Measurements from ENCODE around the gene PIM2. TPM values are rescaled to one million over a fixed set of nuclear protein-coding genes. Genes with fewer than 3 reads are reported as not detected.

Gene PIM2
- total and polyA plus RNA-seq, 2 of the 4 experiments (the other 2 are of a cell fraction), result 7.3 to 9.4 TPM

DNA sequence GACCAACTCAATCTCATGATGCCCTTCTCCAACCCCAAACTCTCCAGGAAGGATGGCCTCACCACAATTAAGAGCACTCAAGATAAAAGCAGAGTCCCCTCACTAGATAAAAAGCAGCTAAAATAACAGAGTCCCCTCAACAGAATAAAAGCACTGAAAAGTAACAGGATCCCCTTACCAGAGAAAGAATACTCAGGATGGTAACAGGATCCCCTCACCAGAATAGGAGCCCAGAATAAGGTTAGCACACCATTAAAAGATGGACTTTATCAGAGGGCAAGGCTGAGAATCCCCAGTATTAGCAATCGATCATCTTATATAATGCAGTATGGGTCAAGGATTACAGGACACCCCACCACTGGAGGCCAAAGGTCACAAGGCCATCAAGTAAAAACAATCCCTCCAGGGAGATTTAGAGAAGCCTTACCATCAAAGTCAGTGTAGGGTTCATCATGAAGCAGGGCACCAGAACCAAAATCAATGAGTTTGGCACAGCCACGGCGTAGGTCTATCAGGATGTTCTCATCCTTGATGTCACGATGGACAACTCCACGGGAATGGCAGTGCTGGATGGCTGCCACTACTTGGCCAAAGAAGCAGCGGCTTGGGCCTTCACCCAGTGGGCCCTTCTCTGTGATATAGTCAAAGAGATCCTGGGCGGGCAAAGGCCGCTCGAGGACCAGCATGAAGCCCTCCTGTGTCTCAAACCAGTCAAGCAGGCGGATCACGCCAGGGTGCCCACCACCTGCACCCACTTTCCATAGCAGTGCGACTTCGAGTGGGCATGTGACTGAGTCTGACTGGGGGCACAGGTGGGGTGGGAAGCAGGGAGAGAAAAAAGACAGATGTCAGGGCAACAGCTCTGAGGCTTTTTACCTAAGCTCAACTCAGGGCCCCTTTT lies 4.0 kb downstream of the PIM2 start:
- no TSS peak for BruUV-seq (replicated peaks)
- Histone ChIP-seq H2BK120ac (ENCODE audit: low read depth, low read length) (no peak overlapping the region), H3K23ac (ENCODE audit: low read depth, low read length) (no peak overlapping the region), H3K9me1 (ENCODE audit: insufficient read depth, low read length) (0 out of 2 replicates have a peak, but pooled peaks cover 5% of the 10 kb centered on the region), H4K91ac (ENCODE audit: insufficient read depth, low read depth, low read length) (no peak overlapping the region), H3K14ac (replicated peaks; ENCODE audit: low read depth, low read length) (no peak overlapping the region), H2BK20ac (ENCODE audit: low read depth, low read length) (no peak overlapping the region), H2AK9ac (replicated peaks; ENCODE audit: low read depth, low read length, poor library complexity) (no peak overlapping the region), H2BK15ac (ENCODE audit: low read depth, low read length) (no peak overlapping the region), H2BK5ac (ENCODE audit: low read depth, low read length, poor library complexity, severe bottlenecking) (no peak overlapping the region), H3K4me1 (ENCODE audit: control insufficient read depth, insufficient read depth, low read length) (peaks cover 5% of the 10 kb centered on the region), H3K36me3 (ENCODE audit: control insufficient read depth, insufficient read depth, low read length) (no peaks in the 10 kb centered on the region), H4K8ac (ENCODE audit: low read depth in 2 of 2, low read length in 2 of 2) (no peak overlapping the region), H3K56ac (ENCODE audit: extremely low read depth, insufficient read depth, low read length) (no peak overlapping the region), H3K4ac (ENCODE audit: low read depth, low read length) (no peak overlapping the region), H2AFZ (replicated peaks; ENCODE audit: low read length, poor library complexity) (no peak overlapping the region), H4K5ac (ENCODE audit: low read depth, low read length) (no peak overlapping the region), H3K18ac (ENCODE audit: low read depth, low read length) (no peak overlapping the region), H3K9ac (ENCODE audit: low read depth, low read length) (no peak overlapping the region), H3K79me1 (ENCODE audit: low read depth in 1 of 2, low read length in 2 of 2) (peaks cover 17 to 35% of the 10 kb centered on the region in 2 experiments), H3K4me3 (ENCODE audit: insufficient read depth, low read depth, low read length) (no peak overlapping the region), H3K27me3 (ENCODE audit: control insufficient read depth, insufficient read depth, low read length) (no peaks in the 10 kb centered on the region), H2AK5ac (ENCODE audit: low read depth, low read length) (no peak overlapping the region), H4K20me1 (ENCODE audit: insufficient read depth, low read length) (0 out of 2 replicates have a peak, but pooled peaks cover 7% of the 10 kb centered on the region), H3K9me3 (ENCODE audit: control insufficient read depth, insufficient read depth, low read length) (no peaks in the 10 kb centered on the region), H3K27ac (ENCODE audit: insufficient read depth, low read length) (no peak overlapping the region), H3K4me2 (ENCODE audit: low read depth, low read length) (no peak overlapping the region)
- ChIA-PET POLR2A (ENCODE audit: unreplicated experiment) (no interaction called here), CTCF (interaction anchor here (0.6 kb wide), 1 partner anchor 1220 kb away, joined by 6 read pairs; no protein-coding TSS in a partner anchor)
- in situ Hi-C loops (cut with MboI; ENCODE audit: low sequenced_read_pairs) (no loop called here), intact Hi-C loops (cut with micrococcal nuclease) (loop anchor here (5.0 kb wide), 1 partner anchor 127 kb away; the partner anchor contains the start of gene TFE3), dilution Hi-C loops (cut with HindIII; ENCODE audit: low sequenced_read_pairs, unreplicated experiment) (no loop called here)
- ATAC-seq (ENCODE audit: low read depth), result no peak
- WGBS, 2 experiments (ENCODE audit: extremely low coverage in 2 of 2, insufficient read length in 1 of 2), result 97% methylated on average over 3 of the region's 13 CpGs; no CpG with 5 or more reads in 1 of the 2 experiments
- DNase-seq, result no peak
- TF ChIP-seq RAD21 (IDR thresholded peaks at IDR 0.05; ENCODE audit: low read length), result no peak
- TF ChIP-seq BHLHE40 (IDR thresholded peaks at IDR 0.05; ENCODE audit: low read depth, low read length), result no peak
- TF ChIP-seq, protein P1, sequence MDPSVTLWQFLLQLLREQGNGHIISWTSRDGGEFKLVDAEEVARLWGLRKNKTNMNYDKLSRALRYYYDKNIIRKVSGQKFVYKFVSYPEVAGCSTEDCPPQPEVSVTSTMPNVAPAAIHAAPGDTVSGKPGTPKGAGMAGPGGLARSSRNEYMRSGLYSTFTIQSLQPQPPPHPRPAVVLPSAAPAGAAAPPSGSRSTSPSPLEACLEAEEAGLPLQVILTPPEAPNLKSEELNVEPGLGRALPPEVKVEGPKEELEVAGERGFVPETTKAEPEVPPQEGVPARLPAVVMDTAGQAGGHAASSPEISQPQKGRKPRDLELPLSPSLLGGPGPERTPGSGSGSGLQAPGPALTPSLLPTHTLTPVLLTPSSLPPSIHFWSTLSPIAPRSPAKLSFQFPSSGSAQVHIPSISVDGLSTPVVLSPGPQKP (IDR thresholded peaks at IDR 0.05; ENCODE audit: borderline replicate concordance, low read depth, low read length), result no peak
- TF ChIP-seq, protein P2, sequence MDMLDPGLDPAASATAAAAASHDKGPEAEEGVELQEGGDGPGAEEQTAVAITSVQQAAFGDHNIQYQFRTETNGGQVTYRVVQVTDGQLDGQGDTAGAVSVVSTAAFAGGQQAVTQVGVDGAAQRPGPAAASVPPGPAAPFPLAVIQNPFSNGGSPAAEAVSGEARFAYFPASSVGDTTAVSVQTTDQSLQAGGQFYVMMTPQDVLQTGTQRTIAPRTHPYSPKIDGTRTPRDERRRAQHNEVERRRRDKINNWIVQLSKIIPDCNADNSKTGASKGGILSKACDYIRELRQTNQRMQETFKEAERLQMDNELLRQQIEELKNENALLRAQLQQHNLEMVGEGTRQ (IDR thresholded peaks at IDR 0.05; ENCODE audit: low read depth, low read length), result no peak
- no peak for TF ChIP-seq RCOR1 (IDR thresholded peaks at IDR 0.05; ENCODE audit: insufficient replicate concordance, low read length)
- TF ChIP-seq CEBPB (IDR thresholded peaks at IDR 0.05; ENCODE audit: low read depth, low read length), result no peak
- no peak for TF ChIP-seq MAFK (IDR thresholded peaks at IDR 0.05; ENCODE audit: low read depth, low read length)
- TF ChIP-seq SMC3 (IDR thresholded peaks at IDR 0.05; ENCODE audit: low read depth, low read length), result no peak
- TF ChIP-seq MAZ (IDR thresholded peaks at IDR 0.05; ENCODE audit: borderline replicate concordance, low read depth, low read length), result no peak
- TF ChIP-seq RFX5 (IDR thresholded peaks at IDR 0.05; ENCODE audit: low read depth, low read length), result no peak
- no peak for TF ChIP-seq NFE2L2 (IDR thresholded peaks at IDR 0.05; ENCODE audit: low read depth, low read length)
- TF ChIP-seq, protein P3, sequence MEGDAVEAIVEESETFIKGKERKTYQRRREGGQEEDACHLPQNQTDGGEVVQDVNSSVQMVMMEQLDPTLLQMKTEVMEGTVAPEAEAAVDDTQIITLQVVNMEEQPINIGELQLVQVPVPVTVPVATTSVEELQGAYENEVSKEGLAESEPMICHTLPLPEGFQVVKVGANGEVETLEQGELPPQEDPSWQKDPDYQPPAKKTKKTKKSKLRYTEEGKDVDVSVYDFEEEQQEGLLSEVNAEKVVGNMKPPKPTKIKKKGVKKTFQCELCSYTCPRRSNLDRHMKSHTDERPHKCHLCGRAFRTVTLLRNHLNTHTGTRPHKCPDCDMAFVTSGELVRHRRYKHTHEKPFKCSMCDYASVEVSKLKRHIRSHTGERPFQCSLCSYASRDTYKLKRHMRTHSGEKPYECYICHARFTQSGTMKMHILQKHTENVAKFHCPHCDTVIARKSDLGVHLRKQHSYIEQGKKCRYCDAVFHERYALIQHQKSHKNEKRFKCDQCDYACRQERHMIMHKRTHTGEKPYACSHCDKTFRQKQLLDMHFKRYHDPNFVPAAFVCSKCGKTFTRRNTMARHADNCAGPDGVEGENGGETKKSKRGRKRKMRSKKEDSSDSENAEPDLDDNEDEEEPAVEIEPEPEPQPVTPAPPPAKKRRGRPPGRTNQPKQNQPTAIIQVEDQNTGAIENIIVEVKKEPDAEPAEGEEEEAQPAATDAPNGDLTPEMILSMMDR (conservative IDR thresholded peaks at IDR 0.05; ENCODE audit: low read depth, low read length), result no peak
- TF ChIP-seq CHD1 (IDR thresholded peaks at IDR 0.05; ENCODE audit: low read depth, low read length), result no peak
- TF ChIP-seq FOS (IDR thresholded peaks at IDR 0.05; ENCODE audit: low read depth, low read length), result no peak
